Measurements from ENCODE around the gene BCAT1.

DNA sequence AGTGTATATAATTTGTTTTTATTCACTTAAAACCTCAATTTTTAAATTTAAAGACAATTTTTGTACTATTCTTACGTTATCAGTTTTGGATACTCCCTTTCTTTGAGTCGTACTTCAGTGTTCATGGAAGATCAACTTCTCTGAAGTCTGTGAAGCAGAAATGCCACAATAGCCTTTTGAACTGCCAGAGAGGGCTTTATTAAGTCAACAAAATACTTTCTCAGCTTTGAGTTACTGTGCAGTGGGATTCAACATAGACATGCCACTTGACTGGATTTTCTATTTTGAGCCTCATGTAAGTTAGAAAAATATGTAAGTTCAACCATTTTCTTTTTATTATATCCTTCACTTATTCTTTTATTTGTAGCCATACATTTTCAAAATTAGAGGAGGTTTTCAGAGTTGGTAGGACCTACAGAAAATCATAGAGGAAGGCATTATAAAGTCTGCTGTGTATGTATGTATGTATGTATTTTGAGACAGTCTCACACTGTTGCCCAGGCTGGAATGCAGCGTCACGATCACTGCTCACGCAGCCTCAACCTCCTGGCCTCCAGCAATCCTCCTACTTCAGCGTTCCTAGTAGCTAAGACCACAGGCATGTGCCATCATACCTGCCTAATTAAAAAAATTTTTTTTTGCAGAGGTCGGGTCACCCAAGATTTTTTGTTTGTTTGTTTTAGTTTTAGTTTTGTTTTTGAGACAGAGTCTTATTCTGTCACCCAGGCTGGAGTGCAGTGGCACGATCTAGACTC, 31.3 kb upstream of the BCAT1 start:
- TF ChIP-seq POLR2A (IDR thresholded peaks at IDR 0.05) (no peak), CTCF (IDR thresholded peaks at IDR 0.05) (no peak)

All from Peyer's patch (tissue), 4 donors.